Measurements from ENCODE around the gene LEMD1.

Gene LEMD1

DNA sequence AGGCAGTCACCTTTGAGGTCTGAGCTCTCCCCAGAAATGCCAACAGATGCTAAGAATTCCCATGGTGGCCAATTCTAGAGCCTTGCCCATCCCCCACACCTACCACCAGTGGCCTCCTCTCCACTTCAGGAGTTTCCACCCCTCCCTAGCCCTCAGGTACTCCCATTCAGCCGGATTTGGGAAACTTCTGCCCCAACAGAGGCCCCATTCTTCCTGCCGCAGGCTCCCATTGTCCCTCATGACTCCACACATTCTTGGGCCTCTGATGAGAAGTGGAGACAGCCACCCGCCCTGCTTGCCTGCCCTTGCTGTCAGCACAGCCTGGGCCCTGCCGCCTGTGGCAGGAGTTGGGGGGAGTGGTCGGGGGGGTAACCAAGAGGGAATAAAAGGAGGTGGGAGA, 29.3 kb upstream of the LEMD1 start:
- H3K4me3 ChIP-seq (ENCODE audit: low read length), result no peak overlapping the region
- TF ChIP-seq ZNF274 (IDR thresholded peaks at IDR 0.05; ENCODE audit: low read depth, low read length), result no peak

GRCh38 chr1:205450448-205450847, 28.6 kb upstream of the LEMD1 start:
- no peak overlapping the region for H3K4me3 ChIP-seq (ENCODE audit: low read length)

DNA sequence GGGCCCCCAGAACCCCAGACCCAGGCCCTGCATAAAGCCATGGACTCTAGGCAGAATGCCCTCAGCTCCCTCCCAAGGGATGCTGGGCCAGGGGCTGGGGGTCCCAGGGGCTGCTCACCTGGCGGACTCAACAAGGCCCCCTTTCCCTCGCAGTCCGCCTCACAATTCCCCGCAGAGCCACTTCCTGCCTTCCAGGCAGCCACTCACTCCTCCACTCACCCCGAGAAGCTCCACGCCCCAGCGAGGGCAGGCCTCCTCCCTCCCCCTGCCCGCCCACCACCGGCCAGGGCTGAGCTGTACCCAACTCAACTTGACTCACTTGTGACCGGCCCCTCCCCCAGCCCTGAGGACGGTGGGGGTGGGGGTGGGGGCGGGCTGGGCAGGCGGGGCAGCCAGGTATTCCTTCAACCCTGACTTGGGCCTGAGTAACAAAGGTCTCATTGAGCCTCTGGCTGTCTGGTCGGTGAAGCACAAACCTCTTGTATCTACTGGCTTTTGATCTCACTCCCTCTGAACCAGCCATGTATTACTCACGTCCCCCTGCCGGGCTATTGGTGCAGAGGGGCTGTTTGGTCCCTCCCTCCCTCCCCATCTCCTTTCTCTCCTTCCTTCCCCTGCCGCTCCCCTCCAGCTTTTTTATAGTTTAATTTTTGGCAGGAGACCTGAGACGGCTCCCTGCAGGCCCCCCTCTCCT, 28.0 kb upstream of the LEMD1 start:
- H3K4me3 ChIP-seq (ENCODE audit: low read length), result no peak overlapping the region
- TF ChIP-seq ZNF274 (IDR thresholded peaks at IDR 0.05; ENCODE audit: low read depth, low read length), result no peak

More at GRCh38 chr1:205450448-205450847, 28.6 kb upstream of the LEMD1 start:
- TF ChIP-seq ZNF274 (IDR thresholded peaks at IDR 0.05; ENCODE audit: low read depth, low read length), result no peak

- H3K4me3 ChIP-seq (ENCODE audit: low read length), result no peak overlapping the region
- no peak for TF ChIP-seq ZNF274 (IDR thresholded peaks at IDR 0.05; ENCODE audit: low read depth, low read length)
These were observed 27.4 kb upstream of the LEMD1 start for GRCh38 chr1:205449254-205449749.

DNA sequence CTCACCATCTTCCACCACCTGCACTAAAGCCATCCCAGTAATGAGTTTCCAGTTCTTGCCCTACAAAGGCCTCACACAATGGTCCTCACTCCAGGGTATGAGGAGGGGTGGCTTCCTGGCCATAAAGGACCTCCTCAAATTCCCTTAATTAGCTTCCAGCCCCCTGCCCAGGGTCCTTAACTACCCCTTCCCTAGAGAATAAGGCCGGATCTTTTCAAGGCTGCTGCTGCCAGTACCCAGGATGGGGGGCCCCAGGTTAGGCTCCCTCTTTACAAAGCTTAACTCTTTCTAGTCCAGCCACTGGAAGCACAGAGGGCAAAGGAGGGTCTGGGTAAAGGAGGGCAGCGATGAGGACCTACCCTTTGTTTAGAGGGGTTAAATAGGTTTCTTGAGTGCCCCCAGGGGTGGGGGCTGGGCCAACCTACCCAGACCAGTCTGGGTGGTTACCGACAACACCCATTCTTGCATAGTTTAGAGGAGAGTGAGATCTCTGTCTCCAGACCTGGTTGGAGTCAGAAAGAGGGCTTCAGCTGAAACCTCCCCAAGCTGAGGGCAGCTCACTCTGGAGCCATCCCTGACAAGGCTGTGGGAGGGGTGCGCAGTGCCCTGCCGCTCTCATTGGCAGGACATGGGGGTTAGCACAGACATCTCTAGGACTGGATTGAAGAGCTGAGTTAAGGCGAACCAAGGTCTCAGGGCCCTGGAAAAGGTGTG, 26.8 kb upstream of the LEMD1 start:
- TF ChIP-seq ZNF274 (IDR thresholded peaks at IDR 0.05; ENCODE audit: low read depth, low read length), result no peak
- H3K4me3 ChIP-seq (ENCODE audit: low read length), result no peak overlapping the region

- TF ChIP-seq ZNF274 (IDR thresholded peaks at IDR 0.05; ENCODE audit: low read depth, low read length), result no peak
- H3K4me3 ChIP-seq (ENCODE audit: low read length), result no peak overlapping the region
These were observed 25.8 kb upstream of the LEMD1 start for GRCh38 chr1:205447457-205448341.

DNA sequence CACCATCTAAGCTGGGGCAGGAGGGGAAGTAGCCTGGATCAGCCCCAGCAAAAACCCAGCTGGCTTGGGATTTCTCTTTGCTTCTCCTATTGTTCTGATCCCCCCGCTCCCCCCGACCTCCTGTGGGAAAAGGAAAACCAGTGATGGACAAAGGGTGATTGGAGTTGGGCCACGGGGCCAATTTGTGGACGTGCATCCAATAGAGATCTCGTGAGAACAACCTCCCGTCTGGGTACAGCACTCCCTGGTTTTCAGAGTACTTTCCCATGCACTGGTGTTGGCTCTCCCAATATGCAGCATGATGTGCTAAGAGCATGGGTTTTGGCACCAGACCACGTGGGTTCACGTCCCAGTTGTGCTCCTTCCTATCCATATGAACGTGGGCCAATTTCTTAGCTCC, 25.0 kb upstream of the LEMD1 start:
- H3K4me3 ChIP-seq (ENCODE audit: low read length), result no peak overlapping the region
- no peak for TF ChIP-seq ZNF274 (IDR thresholded peaks at IDR 0.05; ENCODE audit: low read depth, low read length)

DNA sequence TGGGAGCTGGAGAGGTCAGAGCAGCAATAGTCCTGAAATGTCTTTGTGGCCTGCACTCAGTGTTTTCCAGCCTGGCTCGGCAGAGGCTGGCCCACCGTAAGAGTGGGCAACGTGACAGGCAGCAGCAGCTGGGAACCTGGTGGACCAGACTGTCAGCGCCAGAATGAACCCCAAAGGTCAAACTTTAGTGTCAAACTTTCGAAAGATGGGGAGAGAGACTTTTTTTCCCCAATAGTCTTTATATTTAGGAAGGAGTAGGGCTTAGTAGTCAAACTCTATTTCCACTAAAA, 23.7 kb upstream of the LEMD1 start:
- TF ChIP-seq ZNF274 (IDR thresholded peaks at IDR 0.05; ENCODE audit: low read depth, low read length), result no peak
- H3K4me3 ChIP-seq (ENCODE audit: low read length), result no peak overlapping the region

DNA sequence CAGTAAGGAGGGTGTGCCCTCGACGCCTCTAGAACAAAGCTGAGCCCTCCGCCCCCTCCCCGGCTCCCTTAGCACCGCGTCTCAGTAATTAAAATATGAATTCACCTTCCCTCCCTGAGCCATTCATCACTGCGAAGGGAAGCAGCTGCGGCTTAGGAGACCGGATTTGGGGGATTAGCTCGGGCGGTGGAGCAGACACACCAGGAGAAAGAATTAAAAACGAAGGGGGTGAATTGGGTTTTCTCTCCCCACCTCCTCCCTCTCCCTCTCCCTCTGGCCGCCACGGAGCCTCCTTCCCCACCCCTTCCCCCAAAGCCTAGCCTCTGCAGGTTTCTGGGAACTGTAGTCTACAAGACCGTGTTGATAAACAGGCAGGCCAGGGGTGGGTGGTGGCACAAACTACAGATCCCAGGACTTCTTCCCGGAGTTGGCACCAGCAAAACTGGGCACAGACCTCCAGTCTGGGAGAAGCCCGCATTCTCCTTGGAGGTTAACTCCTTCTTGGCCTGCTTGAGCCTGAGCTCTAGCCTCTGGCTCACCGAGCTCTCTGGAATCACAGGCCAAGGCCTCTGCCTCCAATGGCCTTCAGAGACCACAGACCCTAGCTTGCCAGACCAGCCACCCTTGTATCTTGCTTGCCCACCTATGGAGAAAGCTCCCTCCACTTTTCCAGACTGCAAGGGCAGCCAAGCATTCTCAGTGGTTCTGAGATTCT, 23.2 kb upstream of the LEMD1 start:
- no peak overlapping the region for H3K4me3 ChIP-seq (ENCODE audit: low read length)
- no peak for TF ChIP-seq ZNF274 (IDR thresholded peaks at IDR 0.05; ENCODE audit: low read depth, low read length)

DNA sequence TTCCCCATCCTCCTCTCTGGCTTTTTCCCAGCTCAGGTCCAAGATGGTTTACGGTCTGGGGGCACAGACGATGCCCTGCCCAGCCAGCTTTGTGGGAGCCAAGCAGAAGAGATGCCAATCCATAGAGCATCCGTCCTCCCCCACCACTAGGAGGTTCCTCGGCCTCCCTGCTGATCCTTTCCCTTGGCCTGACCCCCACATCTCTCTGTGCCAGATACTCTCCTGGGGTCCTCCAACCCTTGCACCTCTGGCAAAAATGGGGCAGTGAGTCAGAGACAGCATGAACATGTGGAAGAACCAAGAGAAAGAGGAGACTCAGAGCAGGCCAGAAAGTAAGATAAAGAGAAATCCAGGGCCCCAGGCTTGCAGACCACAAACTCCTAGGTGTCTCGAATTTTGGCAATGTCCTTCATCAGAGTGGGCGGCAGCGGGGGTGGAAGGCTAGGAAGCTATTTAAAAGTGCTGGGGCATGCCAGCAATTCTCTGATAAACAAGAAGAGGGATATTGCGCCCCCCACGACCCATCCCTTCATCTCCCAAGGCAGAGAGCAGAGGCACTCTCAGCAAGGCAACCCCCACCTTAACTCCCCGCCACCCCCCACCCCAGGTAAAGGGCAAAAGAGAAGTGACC, 22.6 kb upstream of the LEMD1 start:
- no peak overlapping the region for H3K4me3 ChIP-seq (ENCODE audit: low read length)
- no peak for TF ChIP-seq ZNF274 (IDR thresholded peaks at IDR 0.05; ENCODE audit: low read depth, low read length)

DNA sequence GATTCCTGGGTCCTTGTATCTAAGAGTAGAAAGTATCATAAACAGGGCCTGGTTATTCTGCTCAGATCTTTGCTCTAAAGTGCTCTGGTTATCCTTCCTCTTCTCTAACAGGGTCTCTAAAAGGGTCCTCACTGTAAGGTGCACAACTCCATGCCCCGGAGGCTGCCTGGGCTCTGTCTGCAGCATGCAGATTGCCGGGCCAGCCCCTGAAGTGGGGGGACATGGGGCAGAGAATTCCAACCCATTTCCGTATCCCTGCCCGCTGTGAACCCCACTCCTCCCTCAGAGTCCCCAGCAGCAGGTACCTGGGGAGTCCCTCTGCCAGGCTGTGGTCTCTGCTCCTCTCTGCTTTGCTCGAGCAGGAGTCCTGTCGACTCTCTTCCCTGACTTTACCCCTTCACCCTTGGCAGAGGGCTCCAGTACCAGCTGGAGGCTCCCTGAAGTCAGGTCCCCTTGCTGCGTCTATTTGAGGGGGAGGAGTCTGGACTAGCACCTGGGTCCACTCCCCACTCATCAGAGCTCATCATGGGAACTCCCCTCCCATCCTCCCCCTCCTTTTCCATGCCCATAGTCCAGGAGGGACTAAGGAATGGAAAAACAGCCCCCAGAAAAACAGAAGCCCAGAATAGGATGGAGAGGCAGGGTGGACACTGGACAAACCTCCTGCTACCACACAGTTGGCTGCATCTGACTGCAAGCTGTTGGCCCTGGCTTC, 21.9 kb upstream of the LEMD1 start:
- TF ChIP-seq ZNF274 (IDR thresholded peaks at IDR 0.05; ENCODE audit: low read depth, low read length), result no peak
- H3K4me3 ChIP-seq (ENCODE audit: low read length), result no peak overlapping the region

- H3K4me3 ChIP-seq (ENCODE audit: low read length), result no peak overlapping the region
- no peak for TF ChIP-seq ZNF274 (IDR thresholded peaks at IDR 0.05; ENCODE audit: low read depth, low read length)
These were observed 20.3 kb upstream of the LEMD1 start for GRCh38 chr1:205442051-205442725.

- TF ChIP-seq ZNF274 (IDR thresholded peaks at IDR 0.05; ENCODE audit: low read depth, low read length), result no peak
- no peak overlapping the region for H3K4me3 ChIP-seq (ENCODE audit: low read length)
These were observed 19.8 kb upstream of the LEMD1 start for GRCh38 chr1:205441716-205442050.

All from GM08714 (cell line).